ENCODE measurements around the gene PTCSC3. TPM values are rescaled to one million over a fixed set of nuclear protein-coding genes. Genes with fewer than 3 reads are reported as not detected.

Gene PTCSC3
- total RNA-seq, 6 donors from 2014 or later: 0.47 to 3.9 (median 0.83) TPM; not detected in 3

- no peak overlapping the region for H3K4me3 ChIP-seq
- no peaks in the 10 kb centered on the region for H3K27me3 ChIP-seq
- H3K4me1 ChIP-seq: peaks cover 0 to 9% (median 0%) of the 10 kb centered on the region in 4 donors
- DNase-seq: no peak
- H3K9me3 ChIP-seq: no peaks in the 10 kb centered on the region
- H3K36me3 ChIP-seq: no peaks in the 10 kb centered on the region
- no peak for ATAC-seq (ENCODE audit: low FRiP score in 2 of 2)
- TF ChIP-seq POLR2A (IDR thresholded peaks at IDR 0.05): no peak
- no peak for TF ChIP-seq EP300 (IDR thresholded peaks at IDR 0.05)
- no peak for TF ChIP-seq POLR2AphosphoS5 (IDR thresholded peaks at IDR 0.05)
- H3K27ac ChIP-seq: no peak overlapping the region
- 24 to 26% methylated on average over 1 of the region's 1 CpG for WGBS, 2 donors
Observed at GRCh38 chr14:36086629-36087395, 89.7 kb downstream of the PTCSC3 start.

GRCh38 chr14:36085861-36086260 is 90.7 kb downstream of the PTCSC3 start:
- Histone ChIP-seq H3K4me1 (peaks cover 0 to under 1% (median 0%) of the 10 kb centered on the region in 4 donors), H3K9me3 (no peaks in the 10 kb centered on the region), H3K27ac (no peak overlapping the region), H3K36me3 (no peaks in the 10 kb centered on the region), H3K4me3 (no peak overlapping the region), H3K27me3 (no peaks in the 10 kb centered on the region)
- ATAC-seq (ENCODE audit: low FRiP score in 2 of 2) (no peak), DNase-seq (no peak)
- no peak for TF ChIP-seq EP300 (IDR thresholded peaks at IDR 0.05)
- TF ChIP-seq, protein P1, sequence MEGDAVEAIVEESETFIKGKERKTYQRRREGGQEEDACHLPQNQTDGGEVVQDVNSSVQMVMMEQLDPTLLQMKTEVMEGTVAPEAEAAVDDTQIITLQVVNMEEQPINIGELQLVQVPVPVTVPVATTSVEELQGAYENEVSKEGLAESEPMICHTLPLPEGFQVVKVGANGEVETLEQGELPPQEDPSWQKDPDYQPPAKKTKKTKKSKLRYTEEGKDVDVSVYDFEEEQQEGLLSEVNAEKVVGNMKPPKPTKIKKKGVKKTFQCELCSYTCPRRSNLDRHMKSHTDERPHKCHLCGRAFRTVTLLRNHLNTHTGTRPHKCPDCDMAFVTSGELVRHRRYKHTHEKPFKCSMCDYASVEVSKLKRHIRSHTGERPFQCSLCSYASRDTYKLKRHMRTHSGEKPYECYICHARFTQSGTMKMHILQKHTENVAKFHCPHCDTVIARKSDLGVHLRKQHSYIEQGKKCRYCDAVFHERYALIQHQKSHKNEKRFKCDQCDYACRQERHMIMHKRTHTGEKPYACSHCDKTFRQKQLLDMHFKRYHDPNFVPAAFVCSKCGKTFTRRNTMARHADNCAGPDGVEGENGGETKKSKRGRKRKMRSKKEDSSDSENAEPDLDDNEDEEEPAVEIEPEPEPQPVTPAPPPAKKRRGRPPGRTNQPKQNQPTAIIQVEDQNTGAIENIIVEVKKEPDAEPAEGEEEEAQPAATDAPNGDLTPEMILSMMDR (IDR thresholded peaks at IDR 0.05): no peak
- TF ChIP-seq POLR2AphosphoS5 (IDR thresholded peaks at IDR 0.05): no peak
- TF ChIP-seq POLR2A (IDR thresholded peaks at IDR 0.05): no peak
- WGBS, 2 donors: 55 to 56% methylated on average over 6 of the region's 6 CpGs

Other genes starting within 250 kb of the PTCSC3 start
- 100 to 1,000 TPM in 4 of 6 donors, 10 to 100 TPM in 2; 65.0 to 264 (median 133) TPM for gene MBIP, start 143.9 kb upstream of the PTCSC3 start, total RNA-seq